SK-N-MC (cell line): Measurements from ENCODE around the gene PI4K2A.

Source experiments
- EZH2 ChIP-seq: fragments of 200-600 bp; sonication (generic); IDR thresholded peaks from one replicate; pipeline ENCODE4 v1.6.1; 2017; ENCODE audit warnings: antibody characterized with exemption
- FOXP2 ChIP-seq: optimal IDR thresholded peaks from 2 replicates; pipeline ENCODE3; 2011; ENCODE audit warnings: mild to moderate bottlenecking, moderate library complexity; ENCODE audit not compliant: insufficient read depth; ENCODE audit errors: extremely low read length, control extremely low read depth
- POLR2AphosphoS5 ChIP-seq: IDR thresholded peaks from 2 replicates; pipeline ENCODE4 v1.6.1; 2012; ENCODE audit warnings: mild to moderate bottlenecking, low read depth, low read length, borderline replicate concordance

DNA sequence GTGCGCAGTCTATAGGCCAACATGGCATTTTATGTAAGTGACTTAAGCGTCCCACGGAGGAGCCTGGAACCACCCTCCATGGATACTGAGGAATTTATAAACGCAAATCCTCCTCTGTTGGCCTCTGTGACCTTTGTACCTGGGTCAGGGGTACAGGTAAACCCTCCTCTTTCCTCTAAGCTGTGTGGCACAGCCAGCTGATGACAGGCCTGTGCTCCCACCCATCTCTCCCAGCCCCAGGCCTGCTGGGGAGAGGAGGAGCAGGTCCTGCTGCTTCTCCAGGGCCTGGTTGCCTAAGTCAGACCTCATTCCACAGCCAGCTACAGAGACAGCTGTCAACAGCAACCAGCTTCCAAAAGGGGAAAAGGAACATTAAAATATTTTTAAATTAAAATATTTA is 41.6 kb downstream of the PI4K2A start:
- no peak for TF ChIP-seq EZH2
- no peak for TF ChIP-seq POLR2AphosphoS5
- TF ChIP-seq FOXP2, result no peak
